MCF 10A (cell line): ENCODE results near the gene CACNA1B. TPM values are rescaled to one million over a fixed set of nuclear protein-coding genes. Genes with fewer than 3 reads are reported as not detected.

ENCODE experiments used
- BruUV-seq: library from RNA; stranded (reverse); fragments of 400-500 nt; replicated peaks from 2 replicates; lab custom pipeline; 2021; lab: Mats Ljungman, UMichigan
- CTCF ChIA-PET: fragments of 300-600 bp; sonication (Branson Sonifier 250); formaldehyde crosslinking; extraction: SDS; loops from one replicate; lab custom pipeline; 2021; ENCODE audit warnings: antibody characterized with exemption, inconsistent platforms; lab: Yijun Ruan, JAX
- POLR2A ChIA-PET: fragments of 300-600, 350-650 bp; sonication (Branson Sonifier 250); formaldehyde crosslinking; extraction: SDS; loops from one replicate; lab custom pipeline; 2020; ENCODE audit warnings: antibody characterized with exemption, inconsistent platforms; lab: Yijun Ruan, JAX
- DNase-seq: peaks from one replicate; pipeline ENCODE4 v3.0.0-alpha.2; 2018; ENCODE audit not compliant: unreplicated experiment
- H3K27ac Mint-ChIP-seq: one replicate; pipeline ENCODE4 v1.8.0; 2022; ENCODE audit warnings: mild to moderate bottlenecking, low read depth, mixed read lengths; ENCODE audit not compliant: unreplicated experiment
- H3K27me3 Mint-ChIP-seq: one replicate; pipeline ENCODE4 v1.8.0; 2022; ENCODE audit warnings: mixed read lengths; ENCODE audit not compliant: insufficient read depth, unreplicated experiment
- H3K36me3 Mint-ChIP-seq: one replicate; pipeline ENCODE4 v1.8.0; 2022; ENCODE audit warnings: mild to moderate bottlenecking, moderate library complexity, mixed read lengths; ENCODE audit not compliant: insufficient read depth, unreplicated experiment
- H3K4me1 Mint-ChIP-seq: one replicate; pipeline ENCODE4 v1.8.0; 2022; ENCODE audit warnings: mixed read lengths; ENCODE audit not compliant: insufficient read depth, unreplicated experiment
- H3K4me3 Mint-ChIP-seq: one replicate; pipeline ENCODE4 v1.8.0; 2022; ENCODE audit warnings: mild to moderate bottlenecking, moderate library complexity, mixed read lengths; ENCODE audit not compliant: unreplicated experiment
- H3K9me3 Mint-ChIP-seq: one replicate; pipeline ENCODE4 v1.8.0; 2022; ENCODE audit warnings: mixed read lengths; ENCODE audit not compliant: unreplicated experiment
- CTCF ChIP-seq: fragments of 200-600 bp; IDR thresholded peaks from one replicate; pipeline ENCODE4 v1.8.0; 2022; ENCODE audit warnings: antibody characterized with exemption, mild to moderate bottlenecking; ENCODE audit not compliant: unreplicated experiment
- intact Hi-C: fragments of 100-400 bp; cut with micrococcal nuclease; formaldehyde crosslinking; loops from 2 replicates; pipeline ENCODE4 v1.14.1; 2022
- total RNA-seq: library from RNA; stranded (reverse); gene quantifications from 2 replicates; pipeline ENCODE4 v1.2.3, GENCODE V29; 2022

Gene CACNA1B
- total RNA-seq, 1 experiment from 2014 or later, result not detected

DNA sequence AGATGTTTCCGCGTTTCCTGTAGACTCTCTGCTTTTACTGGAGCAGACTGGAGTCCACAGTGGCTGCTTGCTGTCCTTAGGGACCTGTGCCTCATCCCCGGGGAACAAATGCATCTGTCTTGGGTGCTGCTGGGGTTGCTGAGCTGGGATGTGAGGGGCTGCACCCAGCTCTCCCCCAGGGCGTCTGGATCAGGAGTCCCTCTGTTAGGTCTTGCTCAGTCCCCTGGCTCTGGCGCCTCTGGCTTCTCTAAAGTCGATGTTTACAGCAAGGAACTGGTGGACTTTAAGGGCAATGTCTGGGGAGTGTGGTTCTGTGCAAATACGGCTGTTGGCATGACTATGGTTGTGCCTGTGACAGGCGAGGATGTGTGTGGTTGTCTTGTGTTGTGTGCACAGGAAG, 91.4 kb downstream of the CACNA1B start:
- Mint-ChIP-seq H3K4me3 (no peak overlapping the region), H3K36me3 (no peaks in the 10 kb centered on the region), H3K27ac (no peak overlapping the region), H3K27me3 (peaks cover 17% of the 10 kb centered on the region), H3K9me3 (peaks cover 14% of the 10 kb centered on the region), H3K4me1 (no peaks in the 10 kb centered on the region)
- BruUV-seq, result no TSS peak
- intact Hi-C loops, result no loop called here
- no peak for DNase-seq
- no peak for TF ChIP-seq CTCF
- POLR2A ChIA-PET, result no interaction called here
- CTCF ChIA-PET, result no interaction called here

- Mint-ChIP-seq H3K36me3 (no peaks in the 10 kb centered on the region), H3K4me3 (no peak overlapping the region), H3K27me3 (peaks cover 17% of the 10 kb centered on the region), H3K4me1 (no peaks in the 10 kb centered on the region), H3K9me3 (peaks cover 14% of the 10 kb centered on the region), H3K27ac (no peak overlapping the region)
- no peak for DNase-seq
- intact Hi-C loops, result no loop called here
- POLR2A ChIA-PET, result no interaction called here
- CTCF ChIA-PET, result no interaction called here
- TF ChIP-seq CTCF, result no peak
- BruUV-seq, result no TSS peak
Measured at GRCh38 chr9:137969685-137970084, 92.1 kb downstream of the CACNA1B start.

DNA sequence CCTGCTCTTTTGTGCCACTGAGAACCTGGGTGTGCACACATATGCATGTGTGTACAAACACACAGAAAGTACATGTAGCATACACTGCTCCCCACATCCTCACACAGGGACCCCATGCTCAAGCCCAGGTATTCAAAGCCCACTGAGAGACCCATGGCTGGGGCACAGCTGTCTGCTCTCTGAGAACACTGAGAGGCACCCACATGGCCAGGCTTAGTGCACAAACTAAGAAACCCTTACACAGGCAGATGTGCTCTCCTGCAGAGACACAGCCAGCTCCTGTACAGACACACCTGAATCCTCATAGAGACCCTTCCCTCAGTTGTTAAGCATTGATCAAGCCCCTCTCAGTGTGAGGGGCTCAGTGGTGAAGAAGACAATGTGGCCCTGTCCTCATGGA, 92.5 kb downstream of the CACNA1B start:
- BruUV-seq, result no TSS peak
- CTCF ChIA-PET, result no interaction called here
- DNase-seq, result no peak
- no peak overlapping the region for H3K27ac Mint-ChIP-seq
- POLR2A ChIA-PET, result no interaction called here
- intact Hi-C loops, result no loop called here
- H3K36me3 Mint-ChIP-seq, result no peaks in the 10 kb centered on the region
- no peak overlapping the region for H3K4me3 Mint-ChIP-seq
- no peaks in the 10 kb centered on the region for H3K4me1 Mint-ChIP-seq
- no peak for TF ChIP-seq CTCF
- H3K9me3 Mint-ChIP-seq, result peaks cover 14% of the 10 kb centered on the region
- H3K27me3 Mint-ChIP-seq, result peaks cover 17% of the 10 kb centered on the region

DNA sequence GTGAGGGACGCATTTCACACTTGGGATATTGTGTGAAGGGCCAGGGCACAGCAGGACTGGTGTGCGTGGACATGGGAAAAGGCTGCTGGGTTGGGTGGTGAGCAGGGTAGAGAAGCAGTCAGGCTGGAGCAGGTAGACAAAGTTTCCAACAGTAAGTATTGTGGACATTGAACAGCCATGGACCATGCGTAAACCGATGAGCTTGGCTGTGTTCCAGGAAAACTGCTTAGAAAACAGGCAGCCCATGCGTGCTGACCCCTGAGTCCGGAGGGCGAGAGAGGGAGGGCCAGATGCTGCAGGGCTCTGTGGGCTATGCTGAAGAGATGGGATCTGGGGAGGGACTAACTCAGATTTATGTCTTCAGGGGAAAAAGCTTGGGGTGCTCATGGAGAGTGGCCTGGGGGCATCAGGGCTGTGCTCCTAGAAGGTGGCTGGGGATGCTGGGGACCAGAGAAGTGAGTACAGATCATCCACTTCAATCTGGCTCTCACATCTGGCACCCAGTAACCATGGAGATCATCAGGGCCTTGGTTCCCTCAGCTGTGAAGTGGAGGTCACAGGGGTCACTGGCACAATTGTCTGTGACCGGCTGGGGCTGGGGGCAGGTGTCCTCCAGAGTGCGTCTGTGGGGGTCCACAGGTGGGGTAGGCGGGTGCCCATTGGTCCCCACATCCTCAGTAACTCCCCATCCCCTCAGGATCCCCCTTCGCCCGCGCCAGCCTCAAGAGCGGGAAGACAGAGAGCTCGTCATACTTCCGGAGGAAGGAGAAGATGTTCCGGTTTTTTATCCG, 93.3 kb downstream of the CACNA1B start:
- H3K36me3 Mint-ChIP-seq, result no peaks in the 10 kb centered on the region
- no peak overlapping the region for H3K27ac Mint-ChIP-seq
- H3K4me3 Mint-ChIP-seq, result no peak overlapping the region
- H3K27me3 Mint-ChIP-seq, result peaks cover 17% of the 10 kb centered on the region
- no peak for TF ChIP-seq CTCF
- intact Hi-C loops, result no loop called here
- no peaks in the 10 kb centered on the region for H3K4me1 Mint-ChIP-seq
- ChIA-PET CTCF (no interaction called here), POLR2A (no interaction called here)
- BruUV-seq, result no TSS peak
- DNase-seq, result no peak
- H3K9me3 Mint-ChIP-seq, result peaks cover 14% of the 10 kb centered on the region
